Neural cell (in vitro differentiated cells): ENCODE data around the gene TAB3. TPM values are rescaled to one million over a fixed set of nuclear protein-coding genes. Genes with fewer than 3 reads are reported as not detected.

Experiments used
- H2AFZ ChIP-seq: fragments of 200-600, 300-800 bp; sonication (generic), shearing (Covaris generic); 2 replicates; pipeline ENCODE4 v1.6.0; 2014; ENCODE audit warnings: low read depth, mild to moderate bottlenecking, antibody characterized with exemption, low read length, moderate library complexity
- H3F3A ChIP-seq: fragments of 200-600 bp; shearing (Covaris generic); 2 replicates; pipeline ENCODE4 v1.6.1; 2016; ENCODE audit warnings: mild to moderate bottlenecking, moderate library complexity, mixed read lengths, antibody characterized with exemption, low read length; ENCODE audit not compliant: insufficient read depth, poor library complexity, severe bottlenecking
- H3K27ac ChIP-seq: fragments of 200-600, 300-800 bp; sonication (generic), shearing (Covaris generic); 2 replicates; pipeline ENCODE4 v1.5.1; 2014; ENCODE audit warnings: mild to moderate bottlenecking, low read length, moderate library complexity
- H3K27me3 ChIP-seq: fragments of 300-800, 200-600 bp; sonication (generic), shearing (Covaris generic); 2 replicates; pipeline ENCODE4 v1.6.0; 2014; ENCODE audit warnings: mild to moderate bottlenecking, low read depth, low read length, moderate library complexity; ENCODE audit not compliant: insufficient read depth
- H3K36me3 ChIP-seq: fragments of 300-800, 200-600 bp; sonication (generic), shearing (Covaris generic); 2 replicates; pipeline ENCODE4 v1.5.1; 2014; ENCODE audit warnings: mild to moderate bottlenecking, antibody characterized with exemption, low read length, moderate library complexity; ENCODE audit not compliant: insufficient read depth
- H3K4me2 ChIP-seq: fragments of 300-800, 200-600 bp; sonication (generic), shearing (Covaris generic); 2 replicates; pipeline ENCODE4 v1.6.0; 2014; ENCODE audit warnings: mild to moderate bottlenecking, low read length
- H3K4me3 ChIP-seq: fragments of 300-800, 200-600 bp; sonication (generic), shearing (Covaris generic); 2 replicates; pipeline ENCODE4 v1.5.1; 2014; ENCODE audit warnings: mild to moderate bottlenecking, low read length, moderate library complexity
- H3K79me2 ChIP-seq: fragments of 200-600 bp; shearing (Covaris generic); replicated peaks from 2 replicates; pipeline ENCODE4 v1.6.0; 2014; ENCODE audit warnings: mild to moderate bottlenecking, low read length, moderate library complexity; ENCODE audit not compliant: insufficient read depth
- H3K9ac ChIP-seq: fragments of 300-800, 200-600 bp; sonication (generic), shearing (Covaris generic); 2 replicates; pipeline ENCODE4 v1.6.1; 2016; ENCODE audit warnings: mild to moderate bottlenecking, low read length, mixed read lengths
- H3K9me2 ChIP-seq: fragments of 200-600 bp; shearing (Covaris generic); 2 replicates; pipeline ENCODE4 v1.6.1; 2016; ENCODE audit warnings: mild to moderate bottlenecking, low read length, mixed read lengths; ENCODE audit not compliant: insufficient read depth
- H3K9me3 ChIP-seq: fragments of 200-600, 300-800 bp; sonication (generic), shearing (Covaris generic); 2 replicates; pipeline ENCODE4 v1.6.1; 2016; ENCODE audit warnings: mild to moderate bottlenecking, mixed run types, low read length, moderate library complexity, mixed read lengths
- H4K20me1 ChIP-seq: fragments of 200-600 bp; shearing (Covaris generic); 2 replicates; pipeline ENCODE4 v1.6.1; 2016; ENCODE audit warnings: mild to moderate bottlenecking, mixed run types; ENCODE audit not compliant: insufficient read depth
- EP300 ChIP-seq: fragments of 450-650 bp; conservative IDR thresholded peaks from 2 replicates; pipeline ENCODE4 v1.6.1; 2014; ENCODE audit warnings: antibody characterized with exemption, mild to moderate bottlenecking, moderate library complexity; ENCODE audit not compliant: poor library complexity, severe bottlenecking
- EZH2 ChIP-seq: fragments of 200-600, 300-800 bp; shearing (Covaris generic), sonication (generic); IDR thresholded peaks from 2 replicates; pipeline ENCODE4 v1.6.1; 2014; ENCODE audit warnings: antibody characterized with exemption, low read length, borderline replicate concordance, mild to moderate bottlenecking; ENCODE audit not compliant: insufficient read depth, poor library complexity, severe bottlenecking
- MXI1 ChIP-seq: fragments of 450-650 bp; conservative IDR thresholded peaks from 2 replicates; pipeline ENCODE4 v1.6.1; 2014; ENCODE audit warnings: antibody characterized with exemption, mild to moderate bottlenecking; ENCODE audit not compliant: poor library complexity, severe bottlenecking
- POLR2AphosphoS5 ChIP-seq: IDR thresholded peaks from 2 replicates; pipeline ENCODE4 v1.6.1; 2012
- RAD21 ChIP-seq: fragments of 450-650 bp; conservative IDR thresholded peaks from 2 replicates; pipeline ENCODE4 v1.6.1; 2014; ENCODE audit warnings: antibody characterized with exemption, mild to moderate bottlenecking, moderate library complexity
- SMC3 ChIP-seq: fragments of 450-650 bp; conservative IDR thresholded peaks from 2 replicates; pipeline ENCODE4 v1.6.1; 2014; ENCODE audit warnings: antibody characterized with exemption, mild to moderate bottlenecking, moderate library complexity; ENCODE audit not compliant: poor library complexity
- TAF1 ChIP-seq: IDR thresholded peaks from 2 replicates; pipeline ENCODE4 v1.6.1; 2012; ENCODE audit warnings: low read depth
- polyA plus RNA-seq: library from polyadenylated mRNA; depleted of rRNA; stranded (reverse); fragments of >200 nt; gene quantifications from 2 replicates; pipeline ENCODE4 v1.2.3, GENCODE V29; 2014
- TF ChIP-seq, protein P1 (sequence below): fragments of 450-650 bp; IDR thresholded peaks from 2 replicates; pipeline ENCODE4 v1.5.1; 2014; ENCODE audit warnings: antibody characterized with exemption, mild to moderate bottlenecking, moderate library complexity; ENCODE audit not compliant: poor library complexity, severe bottlenecking
- TF ChIP-seq, protein P2 (sequence below): IDR thresholded peaks from 2 replicates; pipeline ENCODE4 v1.6.1; 2012; ENCODE audit warnings: borderline replicate concordance

The TAB3 gene
- polyA plus RNA-seq, 1 donor from 2014 or later = 28.7 TPM

DNA sequence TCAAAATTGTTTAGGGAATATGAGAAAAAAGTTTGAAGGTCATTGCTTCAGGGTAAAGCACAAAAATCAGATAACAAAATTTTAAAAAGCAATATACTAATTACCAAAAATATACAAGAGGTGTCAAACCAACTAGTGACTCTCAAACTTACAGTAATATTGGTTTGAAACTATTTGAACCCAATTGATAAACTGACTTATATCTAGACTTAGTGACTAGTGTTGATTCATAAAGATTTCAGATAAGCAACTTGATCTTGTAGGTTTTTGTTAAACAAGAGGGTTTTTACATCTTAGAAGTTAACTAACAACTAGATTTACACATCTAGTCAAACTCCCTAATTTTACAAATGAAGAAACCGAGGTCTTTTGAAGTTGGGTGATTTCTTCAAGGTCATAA is 7.7 kb downstream of the TAB3 start:
- H3K36me3 ChIP-seq = no peaks in the 10 kb centered on the region
- no peak for TF ChIP-seq SMC3
- no peak for TF ChIP-seq POLR2AphosphoS5
- TF ChIP-seq MXI1 = no peak
- TF ChIP-seq, protein P1, sequence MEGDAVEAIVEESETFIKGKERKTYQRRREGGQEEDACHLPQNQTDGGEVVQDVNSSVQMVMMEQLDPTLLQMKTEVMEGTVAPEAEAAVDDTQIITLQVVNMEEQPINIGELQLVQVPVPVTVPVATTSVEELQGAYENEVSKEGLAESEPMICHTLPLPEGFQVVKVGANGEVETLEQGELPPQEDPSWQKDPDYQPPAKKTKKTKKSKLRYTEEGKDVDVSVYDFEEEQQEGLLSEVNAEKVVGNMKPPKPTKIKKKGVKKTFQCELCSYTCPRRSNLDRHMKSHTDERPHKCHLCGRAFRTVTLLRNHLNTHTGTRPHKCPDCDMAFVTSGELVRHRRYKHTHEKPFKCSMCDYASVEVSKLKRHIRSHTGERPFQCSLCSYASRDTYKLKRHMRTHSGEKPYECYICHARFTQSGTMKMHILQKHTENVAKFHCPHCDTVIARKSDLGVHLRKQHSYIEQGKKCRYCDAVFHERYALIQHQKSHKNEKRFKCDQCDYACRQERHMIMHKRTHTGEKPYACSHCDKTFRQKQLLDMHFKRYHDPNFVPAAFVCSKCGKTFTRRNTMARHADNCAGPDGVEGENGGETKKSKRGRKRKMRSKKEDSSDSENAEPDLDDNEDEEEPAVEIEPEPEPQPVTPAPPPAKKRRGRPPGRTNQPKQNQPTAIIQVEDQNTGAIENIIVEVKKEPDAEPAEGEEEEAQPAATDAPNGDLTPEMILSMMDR = no peak
- TF ChIP-seq EZH2 = no peak
- TF ChIP-seq, protein P2, sequence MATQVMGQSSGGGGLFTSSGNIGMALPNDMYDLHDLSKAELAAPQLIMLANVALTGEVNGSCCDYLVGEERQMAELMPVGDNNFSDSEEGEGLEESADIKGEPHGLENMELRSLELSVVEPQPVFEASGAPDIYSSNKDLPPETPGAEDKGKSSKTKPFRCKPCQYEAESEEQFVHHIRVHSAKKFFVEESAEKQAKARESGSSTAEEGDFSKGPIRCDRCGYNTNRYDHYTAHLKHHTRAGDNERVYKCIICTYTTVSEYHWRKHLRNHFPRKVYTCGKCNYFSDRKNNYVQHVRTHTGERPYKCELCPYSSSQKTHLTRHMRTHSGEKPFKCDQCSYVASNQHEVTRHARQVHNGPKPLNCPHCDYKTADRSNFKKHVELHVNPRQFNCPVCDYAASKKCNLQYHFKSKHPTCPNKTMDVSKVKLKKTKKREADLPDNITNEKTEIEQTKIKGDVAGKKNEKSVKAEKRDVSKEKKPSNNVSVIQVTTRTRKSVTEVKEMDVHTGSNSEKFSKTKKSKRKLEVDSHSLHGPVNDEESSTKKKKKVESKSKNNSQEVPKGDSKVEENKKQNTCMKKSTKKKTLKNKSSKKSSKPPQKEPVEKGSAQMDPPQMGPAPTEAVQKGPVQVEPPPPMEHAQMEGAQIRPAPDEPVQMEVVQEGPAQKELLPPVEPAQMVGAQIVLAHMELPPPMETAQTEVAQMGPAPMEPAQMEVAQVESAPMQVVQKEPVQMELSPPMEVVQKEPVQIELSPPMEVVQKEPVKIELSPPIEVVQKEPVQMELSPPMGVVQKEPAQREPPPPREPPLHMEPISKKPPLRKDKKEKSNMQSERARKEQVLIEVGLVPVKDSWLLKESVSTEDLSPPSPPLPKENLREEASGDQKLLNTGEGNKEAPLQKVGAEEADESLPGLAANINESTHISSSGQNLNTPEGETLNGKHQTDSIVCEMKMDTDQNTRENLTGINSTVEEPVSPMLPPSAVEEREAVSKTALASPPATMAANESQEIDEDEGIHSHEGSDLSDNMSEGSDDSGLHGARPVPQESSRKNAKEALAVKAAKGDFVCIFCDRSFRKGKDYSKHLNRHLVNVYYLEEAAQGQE = no peak
- TF ChIP-seq TAF1 = no peak
- TF ChIP-seq EP300 = no peak
- TF ChIP-seq RAD21 = no peak
- no peaks in the 10 kb centered on the region for H3K9me3 ChIP-seq
- no peaks in the 10 kb centered on the region for H3K9me2 ChIP-seq
- no peak overlapping the region for H2AFZ ChIP-seq
- H3K27ac ChIP-seq = no peak overlapping the region
- H3K79me2 ChIP-seq = peaks cover 6% of the 10 kb centered on the region
- H3K9ac ChIP-seq = no peak overlapping the region
- H3K4me3 ChIP-seq = no peak overlapping the region
- H4K20me1 ChIP-seq = no peaks in the 10 kb centered on the region
- H3F3A ChIP-seq = no peaks in the 10 kb centered on the region
- no peak overlapping the region for H3K4me2 ChIP-seq
- H3K27me3 ChIP-seq = no peaks in the 10 kb centered on the region

DNA sequence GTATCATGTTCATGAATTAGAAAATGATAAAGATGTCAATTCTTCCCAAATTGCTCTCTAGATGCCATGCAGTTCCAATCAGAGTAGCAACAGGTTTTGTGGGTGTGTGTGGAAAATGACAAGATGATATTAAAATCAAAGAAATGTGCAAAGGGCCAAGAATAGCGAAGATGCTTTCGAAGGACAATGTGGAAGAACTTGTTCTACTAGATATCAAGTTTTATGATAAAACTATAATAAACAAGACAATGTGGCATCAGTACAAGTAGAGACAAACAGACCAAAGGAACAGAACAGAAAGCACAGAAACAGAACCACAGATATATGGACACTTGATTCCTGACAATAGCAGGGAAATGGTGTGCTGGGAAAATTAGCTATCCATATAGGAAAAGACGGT is 9.0 kb downstream of the TAB3 start:
- Histone ChIP-seq H4K20me1 (no peaks in the 10 kb centered on the region), H3K9me2 (no peaks in the 10 kb centered on the region), H3K4me2 (no peak overlapping the region), H3K4me3 (no peak overlapping the region), H3K79me2 (peaks cover 6% of the 10 kb centered on the region), H3K9me3 (no peaks in the 10 kb centered on the region), H3K27ac (no peak overlapping the region), H3K9ac (no peak overlapping the region), H2AFZ (no peak overlapping the region), H3K36me3 (no peaks in the 10 kb centered on the region), H3F3A (no peaks in the 10 kb centered on the region), H3K27me3 (no peaks in the 10 kb centered on the region)
- TF ChIP-seq EP300 = no peak
- TF ChIP-seq RAD21 = no peak
- no peak for TF ChIP-seq MXI1
- no peak for TF ChIP-seq EZH2
- TF ChIP-seq SMC3 = no peak
- no peak for TF ChIP-seq TAF1
- TF ChIP-seq, protein P1 = no peak
- TF ChIP-seq POLR2AphosphoS5 = no peak
- TF ChIP-seq, protein P2 = no peak
